ENCODE results near the gene IDNK.

DNA sequence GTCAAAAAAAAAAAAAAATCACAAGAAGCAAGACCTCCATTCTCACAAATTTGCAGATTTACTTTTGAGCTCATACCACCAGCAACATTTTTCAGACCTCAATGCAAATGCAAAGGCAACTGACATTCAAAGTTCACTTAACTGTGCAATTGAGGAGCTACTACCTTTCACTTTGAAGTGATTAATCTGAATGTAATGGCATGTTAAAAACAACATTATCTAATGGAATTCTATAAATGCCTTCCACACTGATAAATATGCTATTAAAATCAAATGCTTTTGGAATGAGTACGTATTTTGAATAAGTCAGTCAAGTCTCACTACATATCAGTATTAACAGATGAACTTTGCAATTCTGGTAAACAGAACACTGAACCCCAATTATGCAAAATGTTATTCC, 52.5 kb downstream of the IDNK start:
- TF ChIP-seq, protein P1, sequence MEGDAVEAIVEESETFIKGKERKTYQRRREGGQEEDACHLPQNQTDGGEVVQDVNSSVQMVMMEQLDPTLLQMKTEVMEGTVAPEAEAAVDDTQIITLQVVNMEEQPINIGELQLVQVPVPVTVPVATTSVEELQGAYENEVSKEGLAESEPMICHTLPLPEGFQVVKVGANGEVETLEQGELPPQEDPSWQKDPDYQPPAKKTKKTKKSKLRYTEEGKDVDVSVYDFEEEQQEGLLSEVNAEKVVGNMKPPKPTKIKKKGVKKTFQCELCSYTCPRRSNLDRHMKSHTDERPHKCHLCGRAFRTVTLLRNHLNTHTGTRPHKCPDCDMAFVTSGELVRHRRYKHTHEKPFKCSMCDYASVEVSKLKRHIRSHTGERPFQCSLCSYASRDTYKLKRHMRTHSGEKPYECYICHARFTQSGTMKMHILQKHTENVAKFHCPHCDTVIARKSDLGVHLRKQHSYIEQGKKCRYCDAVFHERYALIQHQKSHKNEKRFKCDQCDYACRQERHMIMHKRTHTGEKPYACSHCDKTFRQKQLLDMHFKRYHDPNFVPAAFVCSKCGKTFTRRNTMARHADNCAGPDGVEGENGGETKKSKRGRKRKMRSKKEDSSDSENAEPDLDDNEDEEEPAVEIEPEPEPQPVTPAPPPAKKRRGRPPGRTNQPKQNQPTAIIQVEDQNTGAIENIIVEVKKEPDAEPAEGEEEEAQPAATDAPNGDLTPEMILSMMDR (IDR thresholded peaks at IDR 0.05; ENCODE audit: low read length), result no peak
- TF ChIP-seq EZH2phosphoT487 (IDR thresholded peaks at IDR 0.05; ENCODE audit: low read length) (no peak), EZH2 (optimal IDR thresholded peaks at IDR 0.05; ENCODE audit: low read depth, low read length) (no peak)
